Measurements from ENCODE around the gene HECW1. TPM values are rescaled to one million over a fixed set of nuclear protein-coding genes. Genes with fewer than 3 reads are reported as not detected.
"Not testable (repeated sequence)": the region's sequence is repeated elsewhere in the genome, so short reads cannot be mapped to it uniquely, and the experiment has no call there.

HECW1 gene
- total RNA-seq, 1 donor from 2014 or later: not detected

DNA sequence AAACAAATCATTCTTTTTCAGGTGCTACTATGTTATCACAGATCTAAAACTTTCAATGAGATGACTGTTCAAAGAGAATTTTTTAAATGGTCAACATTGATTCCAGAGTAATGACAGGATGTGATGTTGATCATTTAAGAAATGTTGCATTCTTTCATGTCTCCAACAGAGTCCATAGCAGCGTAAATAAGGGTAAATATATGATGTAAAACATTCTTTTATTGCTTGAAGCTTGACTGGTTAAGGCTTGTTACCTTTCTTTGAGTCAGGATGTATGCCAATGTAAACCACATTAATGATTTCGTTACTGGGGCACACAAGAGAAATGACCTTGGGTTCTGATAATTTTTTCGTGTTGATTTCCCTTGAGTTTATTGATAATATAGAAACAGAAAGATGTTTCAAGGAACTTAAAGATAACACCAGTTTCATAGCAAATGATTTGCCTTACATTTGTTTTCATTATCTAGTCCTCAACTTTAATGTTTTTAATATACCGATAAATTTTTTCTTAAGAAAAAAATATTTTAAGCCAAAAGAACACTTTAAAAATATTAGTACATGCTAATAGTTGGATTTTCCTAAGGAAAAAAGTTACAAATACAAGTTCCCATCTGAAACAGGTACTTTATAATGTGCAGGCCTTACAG lies 473.9 kb downstream of the HECW1 start:
- DNase-seq: peak; percentile 75

- no peak for DNase-seq
Observed at GRCh38 chr7:43588477-43589132, 476.2 kb downstream of the HECW1 start.

DNA sequence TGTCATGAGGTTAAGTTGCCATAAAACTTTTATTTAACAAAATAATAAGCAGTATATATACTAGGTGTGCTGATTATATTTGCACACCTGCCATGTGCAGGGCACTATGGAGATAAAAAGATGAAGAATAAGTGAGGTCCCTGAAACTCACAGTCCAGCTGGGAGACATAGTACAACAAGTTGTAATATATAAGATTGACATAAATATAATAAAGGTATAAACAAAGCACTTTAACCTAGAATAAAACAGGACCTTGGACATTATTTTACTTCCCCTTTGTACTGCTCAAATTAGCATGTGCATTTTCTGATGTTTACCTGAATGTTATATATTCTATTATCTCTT lies 476.7 kb downstream of the HECW1 start:
- DNase-seq: no peak

DNA sequence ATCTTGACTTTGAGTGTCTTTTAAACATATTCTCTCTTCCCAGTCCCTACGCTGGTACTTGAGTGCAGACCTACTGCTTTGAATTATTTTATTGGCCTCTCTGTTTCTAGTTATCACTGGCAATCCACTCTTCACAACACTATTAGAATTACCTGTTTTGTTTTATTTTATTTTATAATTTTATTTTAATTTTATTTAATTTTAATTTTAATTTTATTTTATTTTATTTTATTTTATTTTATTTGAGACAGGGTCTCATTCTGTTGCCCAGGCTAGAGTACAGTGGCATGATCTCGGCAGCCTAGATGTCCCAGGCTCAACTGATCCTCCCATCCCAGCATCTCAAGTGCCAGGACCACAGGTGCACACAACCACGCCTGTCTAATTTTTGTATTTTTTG lies 477.3 kb downstream of the HECW1 start:
- DNase-seq: no peak

DNA sequence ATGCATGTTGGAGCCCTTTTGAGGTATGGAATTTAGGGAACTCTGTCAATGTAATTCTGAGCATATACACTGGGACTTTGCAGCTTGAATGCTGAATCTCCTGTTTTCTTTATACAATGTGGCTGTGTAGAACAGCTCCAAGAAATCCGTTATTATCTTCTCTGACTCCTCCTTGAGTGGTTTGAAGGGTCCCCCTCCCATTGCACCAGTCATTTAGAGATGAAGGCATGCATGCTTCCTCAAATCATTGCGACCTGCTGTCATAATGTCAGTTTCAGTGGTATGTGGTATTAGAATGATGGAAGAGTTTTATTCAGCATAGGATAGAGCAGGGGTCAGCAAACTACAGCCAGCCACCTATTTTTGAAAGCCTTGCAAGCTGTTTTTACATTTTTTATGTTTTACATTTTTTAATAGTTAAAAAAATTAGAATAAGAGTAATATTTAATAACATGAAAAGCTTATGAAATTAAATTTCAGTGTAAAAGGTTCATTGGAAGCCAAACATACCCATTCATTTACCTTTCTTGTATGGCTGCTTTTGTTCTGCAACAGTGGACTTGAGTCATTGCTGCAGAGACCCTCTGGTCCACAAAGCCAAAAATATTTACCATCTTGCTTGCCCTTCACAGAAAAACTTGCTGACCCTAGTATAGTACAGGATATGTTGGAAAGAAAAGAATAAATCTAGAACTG lies 478.6 kb downstream of the HECW1 start:
- no peak for DNase-seq

GRCh38 chr7:43591558-43592180 lies 479.2 kb downstream of the HECW1 start:
- DNase-seq: peak; percentile 32

DNA sequence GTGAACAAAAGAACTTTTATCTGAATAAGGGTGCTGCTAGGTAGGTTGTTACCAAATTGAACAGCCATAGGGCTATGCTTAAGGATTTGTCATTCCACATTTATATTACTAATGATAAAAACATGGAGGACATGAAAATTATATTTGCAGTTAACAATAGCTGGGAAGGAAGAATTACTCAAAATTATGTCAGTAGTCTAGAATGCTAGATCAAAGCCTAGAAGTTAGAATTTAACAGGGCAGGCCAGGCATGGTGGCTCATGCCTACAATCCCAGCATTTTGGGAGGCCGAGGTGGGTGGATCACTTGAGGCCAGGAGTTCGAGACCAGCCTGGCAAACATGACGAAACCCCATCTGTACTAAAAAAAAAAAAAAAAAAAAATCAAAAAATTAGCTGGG lies 479.9 kb downstream of the HECW1 start:
- no peak for DNase-seq

GRCh38 chr7:43593010-43593409 lies 480.6 kb downstream of the HECW1 start:
- DNase-seq: peak; percentile 23

GRCh38 chr7:43594020-43594419 lies 481.6 kb downstream of the HECW1 start:
- DNase-seq: no peak

DNA sequence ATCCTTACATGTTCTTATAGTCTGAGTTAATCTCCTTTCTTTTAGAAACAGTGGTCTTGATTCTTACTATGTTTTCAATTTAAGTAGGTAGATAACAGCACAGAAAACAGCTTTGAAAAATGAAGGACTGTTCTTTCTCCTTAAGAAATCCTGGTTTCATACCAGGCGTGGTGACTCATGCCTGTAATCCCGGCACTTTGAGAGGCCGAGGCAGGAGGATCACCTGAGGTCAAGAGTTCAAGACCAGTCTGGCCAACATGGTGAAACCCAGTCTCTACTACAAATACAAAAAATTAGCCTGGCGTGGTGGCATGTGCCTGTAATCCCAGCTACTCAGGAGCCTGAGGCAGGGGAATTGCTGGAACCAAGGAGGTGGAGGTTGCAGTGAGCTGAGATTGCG lies 484.0 kb downstream of the HECW1 start:
- not testable (repeated sequence) for DNase-seq

- no peak for DNase-seq
Observed at GRCh38 chr7:43600056-43600455, 487.6 kb downstream of the HECW1 start.

GRCh38 chr7:43602256-43602655 lies 489.8 kb downstream of the HECW1 start:
- no peak for DNase-seq

GRCh38 chr7:43604251-43604650 lies 491.8 kb downstream of the HECW1 start:
- no peak for DNase-seq

- DNase-seq: no peak
Observed at GRCh38 chr7:43609097-43609496, 496.6 kb downstream of the HECW1 start.

- no peak for DNase-seq
Observed at GRCh38 chr7:43612128-43612527, 499.7 kb downstream of the HECW1 start.

DNA sequence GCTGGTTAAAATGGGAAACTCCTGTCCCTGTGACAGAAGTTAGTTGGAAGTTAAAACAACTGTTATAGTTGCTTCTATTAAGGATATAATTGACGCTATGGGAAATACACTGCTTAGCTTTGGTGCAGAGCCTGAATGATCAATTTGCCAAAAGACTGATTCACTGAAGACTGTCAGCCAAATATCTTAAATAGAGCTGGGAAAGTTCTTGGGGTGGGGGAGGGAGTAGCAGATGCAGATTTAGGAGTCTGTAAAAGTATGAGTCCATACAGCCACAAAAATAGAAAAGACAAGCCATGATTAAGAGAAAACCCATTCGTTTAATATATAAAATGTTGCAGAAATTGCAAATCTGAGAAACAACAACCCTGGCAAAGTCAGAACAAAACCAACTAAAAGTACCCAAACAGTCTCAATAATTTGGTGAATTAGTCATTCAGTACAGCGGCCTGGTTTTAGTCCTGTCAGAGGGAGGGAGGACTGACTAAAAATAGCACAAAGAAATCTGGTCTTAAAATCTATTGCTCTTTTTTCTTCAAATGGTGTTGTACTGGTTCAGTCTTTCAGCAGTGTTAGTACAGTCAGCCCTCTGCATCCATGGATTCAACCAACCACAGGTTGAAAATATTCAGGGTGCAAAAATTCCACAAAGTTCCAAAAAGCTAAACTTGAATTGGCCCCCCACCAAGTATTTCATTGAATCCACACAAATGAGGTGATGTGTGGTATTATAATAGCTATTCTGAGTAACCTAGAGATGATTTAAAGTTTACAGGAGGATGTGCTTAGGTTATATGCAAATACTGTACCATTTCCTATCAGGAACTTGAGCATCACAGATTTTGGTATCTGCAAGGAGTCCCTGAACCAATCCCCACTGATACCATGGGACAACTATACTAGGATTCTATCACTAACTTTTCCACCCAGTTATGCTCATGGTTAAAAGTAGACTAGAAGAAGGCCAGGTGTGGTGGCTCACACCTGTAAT lies 500.4 kb downstream of the HECW1 start:
- no peak for DNase-seq

Other genes starting within 250 kb of the HECW1 start
- gene C7orf25, start 200.6 kb upstream of the HECW1 start, total RNA-seq: 5.4 and 8.0 TPM in 2 replicates
- gene PSMA2, start 180.5 kb upstream of the HECW1 start, total RNA-seq: 89.8 and 134 TPM in 2 replicates
- gene MRPL32, start 180.3 kb upstream of the HECW1 start, total RNA-seq: 74.0 and 79.5 TPM in 2 replicates